ENCODE data around the gene ANXA2. TPM values are rescaled to one million over a fixed set of nuclear protein-coding genes. Genes with fewer than 3 reads are reported as not detected.

Gene ANXA2
- total and polyA plus RNA-seq, 2 donors (not counting 1 experiment from before 2014, with no cell fraction given): 116 to 133 TPM

- Histone ChIP-seq H3K27me3 (replicated peaks in 1 of 4; ENCODE audit: control extremely low read depth in 1 of 4, control insufficient read depth in 3 of 4, insufficient read depth in 4 of 4, low read length in 3 of 4) (no peaks in the 10 kb centered on the region), H2AFZ (ENCODE audit: insufficient read depth, low read depth, low read length, poor library complexity, severe bottlenecking) (no peak overlapping the region), H3K27ac (ENCODE audit: low read length in 2 of 2) (no peak overlapping the region), H3K4me2 (replicated peaks; ENCODE audit: low read depth, low read length, poor library complexity, severe bottlenecking) (no peak overlapping the region), H3K36me3 (replicated peaks in 1 of 2; ENCODE audit: control extremely low read depth in 1 of 2, control insufficient read depth in 1 of 2, extremely low read depth in 1 of 2, insufficient read depth in 2 of 2, low read length in 1 of 2) (peaks cover 0 to 6% of the 10 kb centered on the region in 2 experiments), H3K9me3 (ENCODE audit: control extremely low read depth in 1 of 3, control insufficient read depth in 2 of 3, insufficient read depth in 1 of 3, low read length in 2 of 3) (no peaks in the 10 kb centered on the region), H3K4me3 (ENCODE audit: control extremely low read depth in 1 of 5, extremely low read depth in 1 of 5, insufficient read depth in 1 of 5, low read depth in 2 of 5, low read length in 4 of 5) (no peak overlapping the region), H3K4me1 (ENCODE audit: control insufficient read depth in 2 of 2, insufficient read depth in 2 of 2, low read length in 2 of 2) (no peaks in the 10 kb centered on the region), H4K20me1 (ENCODE audit: control insufficient read depth, insufficient read depth, low read length, poor library complexity, severe bottlenecking) (peaks cover 5% of the 10 kb centered on the region), H3K9ac (ENCODE audit: low read length) (no peak overlapping the region), H3K79me2 (ENCODE audit: control insufficient read depth, insufficient read depth, low read length) (no peaks in the 10 kb centered on the region)
- POLR2A ChIA-PET: no interaction called here
- Mint-ChIP-seq H3K9me3 (ENCODE audit: insufficient read depth) (no peaks in the 10 kb centered on the region), H3K27ac (no peak overlapping the region), H3K4me1 (no peaks in the 10 kb centered on the region), H3K4me3 (no peak overlapping the region), H3K27me3 (no peaks in the 10 kb centered on the region)
- intact Hi-C loops (cut with micrococcal nuclease): no loop called here
- CTCF ChIA-PET: no interaction called here
- ATAC-seq (ENCODE audit: low read depth) (no peak), DNase-seq (no peak)
- WGBS (ENCODE audit: insufficient coverage): 100% methylated on average over 4 of the region's 5 CpGs
- no peak for TF ChIP-seq EZH2 (IDR thresholded peaks at IDR 0.05; ENCODE audit: borderline replicate concordance, insufficient read depth, low read depth, low read length, poor library complexity, severe bottlenecking)
- TF ChIP-seq CTCF (IDR thresholded peaks at IDR 0.05): no peak
Measured at GRCh38 chr15:60369696-60370095, 28.1 kb downstream of the ANXA2 start.

GRCh38 chr15:60364612-60364924, 33.2 kb downstream of the ANXA2 start:
- Mint-ChIP-seq H3K9me3 (ENCODE audit: insufficient read depth) (no peaks in the 10 kb centered on the region), H3K27ac (no peak overlapping the region), H3K4me1 (no peaks in the 10 kb centered on the region), H3K4me3 (no peak overlapping the region), H3K27me3 (no peaks in the 10 kb centered on the region)
- WGBS (ENCODE audit: insufficient coverage): no CpG with 5 or more reads among the region's 2 CpGs
- Histone ChIP-seq H3K27ac (ENCODE audit: low read length in 2 of 2) (no peak overlapping the region), H3K9ac (ENCODE audit: low read length) (no peak overlapping the region), H3K27me3 (replicated peaks in 1 of 4; ENCODE audit: control extremely low read depth in 1 of 4, control insufficient read depth in 3 of 4, insufficient read depth in 4 of 4, low read length in 3 of 4) (no peaks in the 10 kb centered on the region), H3K36me3 (replicated peaks in 1 of 2; ENCODE audit: control extremely low read depth in 1 of 2, control insufficient read depth in 1 of 2, extremely low read depth in 1 of 2, insufficient read depth in 2 of 2, low read length in 1 of 2) (peaks cover 1 to 23% of the 10 kb centered on the region in 2 experiments), H2AFZ (ENCODE audit: insufficient read depth, low read depth, low read length, poor library complexity, severe bottlenecking) (no peak overlapping the region), H3K4me3 (ENCODE audit: control extremely low read depth in 1 of 5, extremely low read depth in 1 of 5, insufficient read depth in 1 of 5, low read depth in 2 of 5, low read length in 4 of 5) (no peak overlapping the region), H3K9me3 (ENCODE audit: control extremely low read depth in 1 of 3, control insufficient read depth in 2 of 3, insufficient read depth in 1 of 3, low read length in 2 of 3) (no peaks in the 10 kb centered on the region), H3K4me1 (ENCODE audit: control insufficient read depth in 2 of 2, insufficient read depth in 2 of 2, low read length in 2 of 2) (no peaks in the 10 kb centered on the region), H3K79me2 (ENCODE audit: control insufficient read depth, insufficient read depth, low read length) (no peaks in the 10 kb centered on the region), H4K20me1 (ENCODE audit: control insufficient read depth, insufficient read depth, low read length, poor library complexity, severe bottlenecking) (peaks cover 5% of the 10 kb centered on the region), H3K4me2 (replicated peaks; ENCODE audit: low read depth, low read length, poor library complexity, severe bottlenecking) (no peak overlapping the region)
- TF ChIP-seq EZH2 (IDR thresholded peaks at IDR 0.05; ENCODE audit: borderline replicate concordance, insufficient read depth, low read depth, low read length, poor library complexity, severe bottlenecking): no peak
- TF ChIP-seq CTCF (IDR thresholded peaks at IDR 0.05): no peak
- intact Hi-C loops (cut with micrococcal nuclease): no loop called here
- ATAC-seq (ENCODE audit: low read depth) (no peak), DNase-seq (no peak)
- POLR2A ChIA-PET: no interaction called here
- CTCF ChIA-PET: interaction anchor here (1.1 to 9.4 kb wide), 2 partner anchors 20 to 157 kb away, joined by 3 to 150 read pairs; no protein-coding TSS in a partner anchor
